ENCODE results near the gene TNFRSF12A. TPM values are rescaled to one million over a fixed set of nuclear protein-coding genes. Genes with fewer than 3 reads are reported as not detected.

Gene TNFRSF12A
- total and polyA plus RNA-seq, 12 donors = 28.0 to 740 (median 108) TPM

- H3K4me3 ChIP-seq = peak overlapping the region; percentile 46 to 95 (median 86)
- H3K4me1 ChIP-seq = peaks cover 7 to 71% (median 22%) of the 10 kb centered on the region in 9 donors
- intact Hi-C loops (cut with DNase I) = loop anchor here in 9 of 10 donors (1.0 to 10.0 kb wide), 13 partner anchors 28 to 108 kb away; partner anchors contain the start of genes ZNF205 (in 2 of the 9) and ZSCAN10 (in 1 of the 9)
- H3K27me3 ChIP-seq = no peaks in the 10 kb centered on the region
- peaks cover 0 to 15% (median 0%) of the 10 kb centered on the region in 9 donors for H3K36me3 ChIP-seq
- H3K27ac ChIP-seq = peak overlapping the region; percentile 14 to 97 (median 90)
- peak; percentile 92 to 99 (median 96) for TF ChIP-seq CTCF (IDR thresholded peaks at IDR 0.05)
- DNase-seq (peak; percentile 92 to 94), ATAC-seq (peak; percentile 93 to 96 (median 94))
- WGBS, 2 donors = 0 to 1% methylated on average over 58 to 67 of the region's 67 CpGs
- H3K9me3 ChIP-seq = no peaks in the 10 kb centered on the region
Measured at GRCh38 chr16:3059041-3059722, 39.0 kb downstream of the TNFRSF12A start.

GRCh38 chr16:3059723-3060242 is 39.6 kb downstream of the TNFRSF12A start:
- H3K4me1 ChIP-seq = peaks cover 7 to 75% (median 28%) of the 10 kb centered on the region in 9 donors
- TF ChIP-seq CTCF (IDR thresholded peaks at IDR 0.05) = no peak

GRCh38 chr16:3060339-3061127 is 40.4 kb downstream of the TNFRSF12A start:
- peaks cover 7 to 75% (median 29%) of the 10 kb centered on the region in 9 donors for H3K4me1 ChIP-seq
- no peak for ATAC-seq
- WGBS, 2 donors = 64 to 67% methylated on average over 14 of the region's 14 CpGs
- H3K36me3 ChIP-seq = peaks cover 0 to 15% (median 0%) of the 10 kb centered on the region in 9 donors
- no peak for TF ChIP-seq CTCF (IDR thresholded peaks at IDR 0.05)
- H3K4me3 ChIP-seq = no peak overlapping the region
- no peak for DNase-seq
- H3K27me3 ChIP-seq = no peaks in the 10 kb centered on the region
- H3K9me3 ChIP-seq = no peaks in the 10 kb centered on the region
- intact Hi-C loops (cut with DNase I) = loop anchor here in 5 of 10 donors (5.0 kb wide), 4 partner anchors 37 to 72 kb away; partner anchors contain the start of gene ZSCAN10 (in 2 of the 5)
- H3K27ac ChIP-seq = peak overlapping the region in 8 of 10 donors; percentile 78 to 97 (median 91)

More at GRCh38 chr16:3059723-3060242, 39.6 kb downstream of the TNFRSF12A start:
- no peaks in the 10 kb centered on the region for H3K27me3 ChIP-seq
- H3K36me3 ChIP-seq = peaks cover 0 to 15% (median 0%) of the 10 kb centered on the region in 9 donors
- intact Hi-C loops (cut with DNase I) = loop anchor here (1.0 to 10.0 kb wide), 16 partner anchors 27 to 108 kb away; partner anchors contain the start of genes ZSCAN10 (in 3 of the 10) and ZNF205 (in 2 of the 10)
- 52 to 57% methylated on average over 9 of the region's 9 CpGs for WGBS, 2 donors
- H3K9me3 ChIP-seq = no peaks in the 10 kb centered on the region
- peak overlapping the region in 9 of 10 donors; percentile 75 to 95 (median 88) for H3K4me3 ChIP-seq
- peak overlapping the region; percentile 14 to 97 (median 90) for H3K27ac ChIP-seq
- ATAC-seq = peak in 1 of 8 donors; percentile 3
- DNase-seq = no peak

GRCh38 chr16:3062553-3062952 is 42.4 kb downstream of the TNFRSF12A start:
- no peak for ATAC-seq
- WGBS, 2 donors = 85 to 90% methylated on average over 6 of the region's 6 CpGs
- no peak for TF ChIP-seq CTCF (IDR thresholded peaks at IDR 0.05)
- H3K4me1 ChIP-seq = peaks cover 10 to 64% (median 29%) of the 10 kb centered on the region in 9 donors
- H3K36me3 ChIP-seq = peaks cover 0 to 6% (median 0%) of the 10 kb centered on the region in 9 donors
- no peak for DNase-seq
- no peak overlapping the region for H3K27ac ChIP-seq
- no peak overlapping the region for H3K4me3 ChIP-seq
- intact Hi-C loops (cut with DNase I) = loop anchor here in 5 of 10 donors (5.0 kb wide), 4 partner anchors 35 to 70 kb away; partner anchors contain the start of gene ZSCAN10 (in 2 of the 5)
- no peaks in the 10 kb centered on the region for H3K27me3 ChIP-seq
- H3K9me3 ChIP-seq = no peaks in the 10 kb centered on the region

Measured in heart right ventricle (tissue), 16 donors.